Measurements from ENCODE around the gene GDAP2. TPM values are rescaled to one million over a fixed set of nuclear protein-coding genes. Genes with fewer than 3 reads are reported as not detected.

GDAP2 gene
- total RNA-seq, 1 experiment from 2014 or later, result 24.4 TPM

DNA sequence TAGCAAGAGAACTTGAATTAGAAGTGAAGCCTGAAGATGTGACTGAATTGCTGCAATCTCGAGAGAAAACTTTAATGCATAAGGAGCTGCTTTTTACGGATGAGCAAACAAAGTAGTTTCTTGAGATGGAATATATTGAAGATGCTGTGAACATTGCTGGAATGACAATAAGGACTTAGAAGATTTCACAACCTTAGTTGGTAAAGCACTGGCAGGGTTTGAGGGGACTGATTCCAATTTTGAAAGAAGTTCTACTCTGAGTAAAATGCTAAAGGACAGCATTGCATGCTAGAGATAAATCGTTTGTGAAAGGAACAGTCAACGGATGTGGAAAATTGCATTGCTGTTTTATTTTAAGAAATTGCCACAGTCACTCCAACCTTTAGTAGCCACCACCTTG lies 69.5 kb downstream of the GDAP2 start:
- no peaks in the 10 kb centered on the region; a peak in 1 of 7 replicates for H3K36me3 Mint-ChIP-seq (ENCODE audit: insufficient read depth in 1 of 3, low read depth in 3 of 3)
- Histone ChIP-seq H3K9ac (ENCODE audit: extremely low read depth, insufficient read length, low read length) (no peak overlapping the region), H3K18ac (ENCODE audit: insufficient read length, low read depth, low read length) (no peak overlapping the region), H2AK5ac (ENCODE audit: insufficient read length, low read length) (no peak overlapping the region), H2BK5ac (ENCODE audit: insufficient read length, low read length) (no peak overlapping the region), H3K4me2 (ENCODE audit: insufficient read depth, insufficient read length, low read length) (no peak overlapping the region), H3K9me3 (ENCODE audit: control insufficient read depth, low read depth, low read length) (no peaks in the 10 kb centered on the region), H2BK120ac (ENCODE audit: low read depth, low read length, poor library complexity, severe bottlenecking) (no peak overlapping the region), H4K20me1 (ENCODE audit: control insufficient read depth, insufficient read depth, insufficient read length) (no peaks in the 10 kb centered on the region), H3K23me2 (ENCODE audit: insufficient read length, low read depth, low read length, poor library complexity, severe bottlenecking) (no peaks in the 10 kb centered on the region), H3K4ac (ENCODE audit: low read depth, low read length) (no peak overlapping the region), H2BK15ac (ENCODE audit: low read depth, low read length) (no peak overlapping the region), H3K79me1 (ENCODE audit: insufficient read depth, low read depth, low read length, poor library complexity, severe bottlenecking) (no peaks in the 10 kb centered on the region), H2AFZ (ENCODE audit: low read length) (no peak overlapping the region), H3K27me3 (ENCODE audit: insufficient read depth, low read length) (no peaks in the 10 kb centered on the region), H3K23ac (ENCODE audit: insufficient read length, low read depth, low read length) (no peak overlapping the region), H3T11ph (ENCODE audit: low read length) (no peak overlapping the region), H4K5ac (ENCODE audit: insufficient read length, low read depth, low read length) (no peak overlapping the region), H2BK20ac (ENCODE audit: low read depth, low read length, poor library complexity, severe bottlenecking) (no peak overlapping the region), H3K4me1 (ENCODE audit: insufficient read depth, low read length) (no peaks in the 10 kb centered on the region), H3K79me2 (ENCODE audit: insufficient read depth, low read length) (no peaks in the 10 kb centered on the region), H3K56ac (ENCODE audit: insufficient read length, low read depth, low read length) (no peak overlapping the region), H2BK12ac (ENCODE audit: insufficient read length, low read depth, low read length) (no peak overlapping the region), H4K8ac (replicated peaks; ENCODE audit: insufficient read length, low read depth, low read length) (no peak overlapping the region), H3K14ac (ENCODE audit: insufficient read depth, low read length) (no peak overlapping the region), H3K27ac (ENCODE audit: insufficient read length, low read depth, low read length) (no peak overlapping the region), H4K91ac (ENCODE audit: insufficient read length, low read depth, low read length) (no peak overlapping the region)
- WGBS (ENCODE audit: extremely low coverage, insufficient read length, low lambda C conversion rate), result no CpG with 5 or more reads among the region's 4 CpGs
- H3K27me3 Mint-ChIP-seq (ENCODE audit: low read depth), result no peaks in the 10 kb centered on the region
- H3K27ac Mint-ChIP-seq, result no peak overlapping the region
- DNase-seq, result no peak
- H3K4me1 Mint-ChIP-seq, result no peaks in the 10 kb centered on the region
- H3K9me3 Mint-ChIP-seq, result no peaks in the 10 kb centered on the region
- TF ChIP-seq, protein P1, sequence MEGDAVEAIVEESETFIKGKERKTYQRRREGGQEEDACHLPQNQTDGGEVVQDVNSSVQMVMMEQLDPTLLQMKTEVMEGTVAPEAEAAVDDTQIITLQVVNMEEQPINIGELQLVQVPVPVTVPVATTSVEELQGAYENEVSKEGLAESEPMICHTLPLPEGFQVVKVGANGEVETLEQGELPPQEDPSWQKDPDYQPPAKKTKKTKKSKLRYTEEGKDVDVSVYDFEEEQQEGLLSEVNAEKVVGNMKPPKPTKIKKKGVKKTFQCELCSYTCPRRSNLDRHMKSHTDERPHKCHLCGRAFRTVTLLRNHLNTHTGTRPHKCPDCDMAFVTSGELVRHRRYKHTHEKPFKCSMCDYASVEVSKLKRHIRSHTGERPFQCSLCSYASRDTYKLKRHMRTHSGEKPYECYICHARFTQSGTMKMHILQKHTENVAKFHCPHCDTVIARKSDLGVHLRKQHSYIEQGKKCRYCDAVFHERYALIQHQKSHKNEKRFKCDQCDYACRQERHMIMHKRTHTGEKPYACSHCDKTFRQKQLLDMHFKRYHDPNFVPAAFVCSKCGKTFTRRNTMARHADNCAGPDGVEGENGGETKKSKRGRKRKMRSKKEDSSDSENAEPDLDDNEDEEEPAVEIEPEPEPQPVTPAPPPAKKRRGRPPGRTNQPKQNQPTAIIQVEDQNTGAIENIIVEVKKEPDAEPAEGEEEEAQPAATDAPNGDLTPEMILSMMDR (conservative IDR thresholded peaks at IDR 0.05), result no peak
- H3K4me3 Mint-ChIP-seq, result no peak overlapping the region

Measured in H9 (cell line).